HL-60/S4 (cell line): ENCODE data around the gene GNG14.
"Not testable (repeated sequence)": the region's sequence is repeated elsewhere in the genome, so short reads cannot be mapped to it uniquely, and the experiment has no call there.

ENCODE experiments used
- in situ Hi-C: fragments of 300-500 bp; cut with MboI; formaldehyde crosslinking; loops from 2 replicates; pipeline ENCODE4 v1.14.3; 2022; ENCODE audit warnings: low sequenced_read_pairs

The GNG14 gene

GRCh38 chr19:12687496-12688196 lies at the start of gene GNG14:
TSS of gene GNG14 (plus strand) at chr19:12687998. CDS start at chr19:12688049, 51 bp downstream.
- in situ Hi-C loops, result no loop called here

GRCh38 chr19:12638611-12639182 lies 49.1 kb upstream of the GNG14 start:
- in situ Hi-C loops, result no loop called here

- in situ Hi-C loops, result no loop called here
These were observed 47.7 kb upstream of the GNG14 start for GRCh38 chr19:12639901-12640613.

GRCh38 chr19:12641456-12641855 lies 46.3 kb upstream of the GNG14 start:
- in situ Hi-C loops, result no loop called here

GRCh38 chr19:12642506-12642905 lies 45.3 kb upstream of the GNG14 start:
- in situ Hi-C loops, result no loop called here

- in situ Hi-C loops, result not testable (repeated sequence)
These were observed 44.1 kb upstream of the GNG14 start for GRCh38 chr19:12643716-12644115.

- in situ Hi-C loops, result no loop called here
These were observed 41.2 kb upstream of the GNG14 start for GRCh38 chr19:12646551-12646950.

GRCh38 chr19:12647047-12647446 lies 40.8 kb upstream of the GNG14 start:
- in situ Hi-C loops, result no loop called here

- in situ Hi-C loops, result no loop called here
These were observed 40.2 kb upstream of the GNG14 start for GRCh38 chr19:12647490-12648071.

- in situ Hi-C loops, result no loop called here
These were observed 39.7 kb upstream of the GNG14 start for GRCh38 chr19:12648088-12648487.

- in situ Hi-C loops, result no loop called here
These were observed 37.9 kb upstream of the GNG14 start for GRCh38 chr19:12649941-12650340.

- in situ Hi-C loops, result no loop called here
These were observed 35.6 kb upstream of the GNG14 start for GRCh38 chr19:12652219-12652618.

GRCh38 chr19:12655546-12655945 lies 32.3 kb upstream of the GNG14 start:
- in situ Hi-C loops, result no loop called here

GRCh38 chr19:12656899-12657571 lies 30.8 kb upstream of the GNG14 start:
- in situ Hi-C loops, result no loop called here

GRCh38 chr19:12657966-12658365 lies 29.8 kb upstream of the GNG14 start:
- in situ Hi-C loops, result no loop called here

- in situ Hi-C loops, result no loop called here
These were observed 26.8 kb upstream of the GNG14 start for GRCh38 chr19:12660980-12661379.

- in situ Hi-C loops, result no loop called here
These were observed 23.2 kb upstream of the GNG14 start for GRCh38 chr19:12664406-12665280.

GRCh38 chr19:12665281-12665573 lies 22.6 kb upstream of the GNG14 start:
- in situ Hi-C loops, result no loop called here

GRCh38 chr19:12665671-12666264 lies 22.0 kb upstream of the GNG14 start:
- in situ Hi-C loops, result no loop called here
